Endothelial cell of umbilical vein (primary cell): ENCODE results near the gene SEC31A. TPM values are rescaled to one million over a fixed set of nuclear protein-coding genes. Genes with fewer than 3 reads are reported as not detected.

ENCODE experiments used
- BruUV-seq: library from RNA; stranded (reverse); fragments of 400-500 nt; replicated peaks from 2 replicates; lab custom pipeline; 2021; lab: Mats Ljungman, UMichigan
- CTCF ChIA-PET: fragments of 300-600, 350-600 bp; sonication (Branson Sonifier 250); formaldehyde crosslinking; loops from one replicate; lab custom pipeline; 2021; ENCODE audit warnings: antibody characterized with exemption, inconsistent platforms; lab: Charles Lee
- POLR2A ChIA-PET: fragments of 300-600, 350-600 bp; sonication (Branson Sonifier 250); formaldehyde crosslinking; loops from one replicate; lab custom pipeline; 2021; ENCODE audit warnings: antibody characterized with exemption, inconsistent platforms; lab: Charles Lee
- DNase-seq: peaks from one replicate; pipeline ENCODE4 v3.0.0-alpha.2; 2011; ENCODE audit warnings: low read depth, low spot score
- FAIRE-seq: peaks from 2 replicates; lab custom pipeline; 2011; peaks lifted over from hg19 to GRCh38; lab: Jason Lieb, UNC
- H2AFZ ChIP-seq: 2 replicates; pipeline ENCODE4 v1.6.0; 2012; ENCODE audit warnings: low read depth, low read length, control low read depth, inconsistent platforms
- H3K27ac ChIP-seq: 2 replicates; pipeline ENCODE4 v1.5.1; 2011; ENCODE audit warnings: low read depth, mild to moderate bottlenecking, control low read depth, low read length, moderate library complexity; ENCODE audit not compliant: insufficient read depth
- H3K27me3 ChIP-seq, 2 experiments: 2 replicates each; pipeline versions ENCODE4 v1.6.0 to v1.6.1; 2011; ENCODE audit warnings: low read length in 2 of 2, mixed read lengths in 1 of 2; ENCODE audit not compliant: control insufficient read depth in 2 of 2, insufficient read depth in 2 of 2
- H3K36me3 ChIP-seq, 2 experiments: 2 replicates in 1 of 2; 3 replicates in 1 of 2; pipeline ENCODE4 v1.5.1; 2011; ENCODE audit warnings: low read length in 2 of 2, mild to moderate bottlenecking in 1 of 2, moderate library complexity in 1 of 2; ENCODE audit not compliant: control insufficient read depth in 2 of 2, insufficient read depth in 2 of 2; ENCODE audit errors: extremely low read depth in 1 of 2
- H3K4me1 ChIP-seq: 3 replicates; pipeline ENCODE4 v1.5.1; 2011; ENCODE audit warnings: mild to moderate bottlenecking, low read length; ENCODE audit not compliant: control insufficient read depth, insufficient read depth; ENCODE audit errors: extremely low read depth
- H3K4me2 ChIP-seq: 2 replicates; pipeline ENCODE4 v1.6.1; 2011; ENCODE audit warnings: low read length, control low read depth, mixed read lengths; ENCODE audit not compliant: insufficient read depth
- H3K4me3 ChIP-seq, 3 experiments: fragments of 200-600 bp in 1 of 3; sonication (generic), shearing (Covaris generic) in 1 of 3; replicated peaks in 1 of 3; 2 replicates each; pipeline ENCODE4 v1.5.1; 2011 to 2016; ENCODE audit warnings: control low read depth in 3 of 3, low read length in 3 of 3, mild to moderate bottlenecking in 2 of 3, inconsistent platforms in 1 of 3, low read depth in 1 of 3, moderate library complexity in 1 of 3; ENCODE audit not compliant: insufficient read depth in 1 of 3
- H3K79me2 ChIP-seq: 2 replicates; pipeline ENCODE4 v1.6.0; 2012; ENCODE audit warnings: low read length, inconsistent platforms; ENCODE audit not compliant: control insufficient read depth, insufficient read depth
- H3K9ac ChIP-seq: replicated peaks from 2 replicates; pipeline ENCODE3; 2011; ENCODE audit warnings: low read length, control low read depth; ENCODE audit not compliant: insufficient read depth; ENCODE audit errors: extremely low read depth
- H3K9me1 ChIP-seq: replicated peaks from 3 replicates; pipeline ENCODE4 v1.6.0; 2011; ENCODE audit warnings: mild to moderate bottlenecking, low read length; ENCODE audit not compliant: control insufficient read depth, insufficient read depth; ENCODE audit errors: extremely low read depth
- H3K9me3 ChIP-seq: replicated peaks from 2 replicates; pipeline ENCODE4 v1.5.1; 2012; ENCODE audit warnings: low read length, inconsistent platforms; ENCODE audit not compliant: control insufficient read depth, insufficient read depth
- H4K20me1 ChIP-seq: replicated peaks from 2 replicates; pipeline ENCODE3; 2011; ENCODE audit warnings: mild to moderate bottlenecking, low read length; ENCODE audit not compliant: control insufficient read depth, insufficient read depth; ENCODE audit errors: extremely low read depth
- CTCF ChIP-seq, 2 donors: IDR thresholded peaks; 1 replicate in 1 of 2; 2 replicates in 1 of 2; pipeline ENCODE4 v1.5.1; 2011; ENCODE audit warnings: low read length in 2 of 2, mild to moderate bottlenecking in 2 of 2, moderate library complexity in 2 of 2, control low read depth in 1 of 2, inconsistent platforms in 1 of 2, low read depth in 1 of 2; ENCODE audit not compliant: insufficient read depth in 1 of 2; ENCODE audit errors: extremely low read depth in 1 of 2
- EZH2 ChIP-seq: IDR thresholded peaks from 2 replicates; pipeline ENCODE4 v1.6.1; 2012; ENCODE audit warnings: borderline replicate concordance, low read depth, mild to moderate bottlenecking, moderate library complexity, low read length, inconsistent platforms; ENCODE audit not compliant: severe bottlenecking
- FOS ChIP-seq: IDR thresholded peaks from 2 replicates; pipeline ENCODE4 v1.6.1; 2011; ENCODE audit warnings: mild to moderate bottlenecking, low read length, moderate library complexity, borderline replicate concordance; ENCODE audit not compliant: insufficient read depth
- GATA2 ChIP-seq: IDR thresholded peaks from 2 replicates; pipeline ENCODE4 v1.7.0; 2011; ENCODE audit warnings: low read depth, mild to moderate bottlenecking, moderate library complexity, mixed read lengths, low read length; ENCODE audit not compliant: insufficient read length, insufficient read depth
- JUN ChIP-seq: IDR thresholded peaks from 2 replicates; pipeline ENCODE4 v1.6.1; 2011; ENCODE audit warnings: borderline replicate concordance, low read depth; ENCODE audit not compliant: insufficient read length, insufficient read depth
- MAX ChIP-seq: IDR thresholded peaks from 2 replicates; pipeline ENCODE4 v1.6.1; 2011; ENCODE audit not compliant: insufficient read depth, insufficient read length
- MYC ChIP-seq: IDR thresholded peaks from one replicate; pipeline ENCODE4 v1.6.1; 2011; ENCODE audit warnings: mild to moderate bottlenecking, low read depth, low read length
- POLR2A ChIP-seq: IDR thresholded peaks from 2 replicates; pipeline ENCODE4 v1.6.1; 2012; ENCODE audit warnings: low read depth, mild to moderate bottlenecking, control low read depth, low read length
- POLR2AphosphoS5 ChIP-seq: IDR thresholded peaks from 2 replicates; pipeline ENCODE4 v1.6.1; 2012; ENCODE audit warnings: low read depth, mild to moderate bottlenecking, control low read depth, low read length, moderate library complexity; ENCODE audit not compliant: insufficient read depth
- dilution Hi-C: fragments of 300-500 bp; cut with MboI; formaldehyde crosslinking; loops from one replicate; pipeline ENCODE4 v1.15.0; 2019; ENCODE audit warnings: low sequenced_read_pairs; ENCODE audit not compliant: extremely low pct_ligation_motif_present
- intact Hi-C: fragments of 100-400 bp; cut with micrococcal nuclease; formaldehyde crosslinking; loops from one replicate; pipeline ENCODE4 v1.10.0; 2022
- polyA plus RNA-seq, 4 experiments: library from polyadenylated mRNA; depleted of rRNA in 3 of 4; stranded (reverse) in 3 of 4; unstranded in 1 of 4; fragments of >200 nt; gene quantifications; 2 replicates each; pipeline versions ENCODE4 v1.2.1 to v1.2.3, GENCODE V29; 2011 to 2012; ENCODE audit warnings: missing spikeins in 1 of 4
- total RNA-seq: library from RNA; stranded (reverse); gene quantifications from 2 replicates; pipeline ENCODE4 v1.2.3, GENCODE V29; 2021

Gene SEC31A
- total and polyA plus RNA-seq, 2 donors (not counting 3 experiments of a cell fraction or from before 2014, with no cell fraction given): 226 to 301 TPM

GRCh38 chr4:82777857-82778525, 113.0 kb downstream of the SEC31A start:
- Histone ChIP-seq H3K4me3 (no peak overlapping the region), H3K4me2 (no peak overlapping the region), H3K27me3 (no peaks in the 10 kb centered on the region), H3K4me1 (peaks cover 13% of the 10 kb centered on the region), H3K79me2 (peaks cover 21% of the 10 kb centered on the region), H4K20me1 (no peaks in the 10 kb centered on the region), H3K27ac (no peak overlapping the region), H3K36me3 (no peaks in the 10 kb centered on the region), H3K9me1 (no peaks in the 10 kb centered on the region), H3K9me3 (no peaks in the 10 kb centered on the region), H3K9ac (no peak overlapping the region), H2AFZ (no peak overlapping the region)
- no TSS peak for BruUV-seq
- FAIRE-seq: no peak
- DNase-seq: no peak
- intact Hi-C loops (no loop called here), dilution Hi-C loops (no loop called here)
- TF ChIP-seq JUN: no peak
- TF ChIP-seq EZH2: no peak
- TF ChIP-seq GATA2: no peak
- TF ChIP-seq FOS: no peak
- TF ChIP-seq POLR2A: no peak
- TF ChIP-seq POLR2AphosphoS5: no peak
- no peak for TF ChIP-seq MAX
- TF ChIP-seq MYC: no peak
- TF ChIP-seq CTCF (IDR thresholded peaks at IDR 0.05; ENCODE audit: extremely low read depth in 1 of 2, insufficient read depth in 1 of 2, low read depth in 1 of 2, low read length in 2 of 2): no peak
- ChIA-PET CTCF (interaction anchor here (0.8 to 1.2 kb wide), 3 partner anchors 17 to 39 kb away, joined by 3 to 5 read pairs (median 3); no protein-coding TSS in a partner anchor), POLR2A (no interaction called here)
